Fibroblast of lung (primary cell): ENCODE data around the gene HPCAL1. TPM values are rescaled to one million over a fixed set of nuclear protein-coding genes. Genes with fewer than 3 reads are reported as not detected.
A peak's percentile ranks its signal among the peaks of the same experiment; 100 is the strongest.

Experiments used
- DNase-seq, 2 donors: peaks; one replicate each; pipeline versions ENCODE4 v3.0.0 to v3.0.0-alpha.2; 2010; ENCODE audit warnings: low read depth in 2 of 2
- H2AFZ ChIP-seq: 2 replicates; pipeline ENCODE4 v1.5.1; 2012; ENCODE audit warnings: low read length, control low read depth, inconsistent platforms
- H3K27ac ChIP-seq: 2 replicates; pipeline ENCODE4 v1.5.1; 2011; ENCODE audit warnings: low read length, control low read depth; ENCODE audit not compliant: insufficient read depth
- H3K27me3 ChIP-seq: 2 replicates; pipeline ENCODE4 v1.5.1; 2011; ENCODE audit warnings: mild to moderate bottlenecking, low read length; ENCODE audit not compliant: control insufficient read depth, insufficient read depth
- H3K36me3 ChIP-seq: 2 replicates; pipeline ENCODE4 v1.5.1; 2011; ENCODE audit warnings: low read length; ENCODE audit not compliant: control insufficient read depth, insufficient read depth
- H3K4me1 ChIP-seq: 2 replicates; pipeline ENCODE4 v1.5.1; 2011; ENCODE audit warnings: low read length; ENCODE audit not compliant: control insufficient read depth, insufficient read depth; ENCODE audit errors: extremely low read depth
- H3K4me2 ChIP-seq: 2 replicates; pipeline ENCODE4 v1.5.1; 2011; ENCODE audit warnings: low read length, control low read depth; ENCODE audit not compliant: insufficient read depth; ENCODE audit errors: extremely low read depth
- H3K4me3 ChIP-seq, 4 experiments: fragments of 200-600 bp in 1 of 4; sonication (generic) in 1 of 4; replicated peaks in 1 of 4; 2 replicates each; pipeline ENCODE4 v1.5.1; 2011 to 2016; ENCODE audit warnings: low read length in 4 of 4, low read depth in 3 of 4, mild to moderate bottlenecking in 3 of 4, control low read depth in 2 of 4, inconsistent platforms in 1 of 4, mixed read lengths in 1 of 4; ENCODE audit not compliant: insufficient read depth in 1 of 4; ENCODE audit errors: control extremely low read depth in 1 of 4
- H3K79me2 ChIP-seq: 2 replicates; pipeline ENCODE4 v1.5.1; 2012; ENCODE audit warnings: mild to moderate bottlenecking, low read length, inconsistent platforms; ENCODE audit not compliant: control insufficient read depth, insufficient read depth
- H3K9ac ChIP-seq: 2 replicates; pipeline ENCODE4 v1.5.1; 2011; ENCODE audit warnings: mild to moderate bottlenecking, low read length, control low read depth; ENCODE audit not compliant: insufficient read depth
- H3K9me3 ChIP-seq: 2 replicates; pipeline ENCODE4 v1.5.1; 2012; ENCODE audit warnings: low read depth, low read length; ENCODE audit not compliant: control insufficient read depth, insufficient read depth
- H4K20me1 ChIP-seq: 2 replicates; pipeline ENCODE4 v1.5.1; 2011; ENCODE audit warnings: low read length; ENCODE audit not compliant: control insufficient read depth, insufficient read depth; ENCODE audit errors: extremely low read depth
- CTCF ChIP-seq, 2 donors: IDR thresholded peaks in 1 of 2; conservative IDR thresholded peaks in 1 of 2; 1 replicate in 1 of 2; 2 replicates in 1 of 2; pipeline ENCODE4 v1.5.1; 2011 to 2012; ENCODE audit warnings: low read length in 2 of 2, control low read depth in 1 of 2, inconsistent platforms in 1 of 2, low read depth in 1 of 2, mild to moderate bottlenecking in 1 of 2
- EZH2 ChIP-seq: IDR thresholded peaks from 2 replicates; pipeline ENCODE4 v1.5.1; 2012; ENCODE audit warnings: low read length, control low read depth, mild to moderate bottlenecking; ENCODE audit errors: missing control alignments
- polyA plus RNA-seq, 2 donors: library from polyadenylated mRNA; depleted of rRNA in 1 of 2; stranded (reverse) in 1 of 2; unstranded in 1 of 2; fragments of >200 nt; gene quantifications; 2 replicates each; pipeline ENCODE4 v1.2.1, GENCODE V29; 2011 to 2012; ENCODE audit warnings: missing spikeins in 1 of 2
- total RNA-seq: library from RNA; depleted of rRNA; stranded (reverse); fragments of >200 nt; gene quantifications from 2 replicates; pipeline ENCODE4 v1.2.1, GENCODE V29; 2014

HPCAL1 gene
- total and polyA plus RNA-seq, 2 donors (not counting 1 experiment from before 2014, with no cell fraction given) = 11.4 to 34.5 TPM

DNA sequence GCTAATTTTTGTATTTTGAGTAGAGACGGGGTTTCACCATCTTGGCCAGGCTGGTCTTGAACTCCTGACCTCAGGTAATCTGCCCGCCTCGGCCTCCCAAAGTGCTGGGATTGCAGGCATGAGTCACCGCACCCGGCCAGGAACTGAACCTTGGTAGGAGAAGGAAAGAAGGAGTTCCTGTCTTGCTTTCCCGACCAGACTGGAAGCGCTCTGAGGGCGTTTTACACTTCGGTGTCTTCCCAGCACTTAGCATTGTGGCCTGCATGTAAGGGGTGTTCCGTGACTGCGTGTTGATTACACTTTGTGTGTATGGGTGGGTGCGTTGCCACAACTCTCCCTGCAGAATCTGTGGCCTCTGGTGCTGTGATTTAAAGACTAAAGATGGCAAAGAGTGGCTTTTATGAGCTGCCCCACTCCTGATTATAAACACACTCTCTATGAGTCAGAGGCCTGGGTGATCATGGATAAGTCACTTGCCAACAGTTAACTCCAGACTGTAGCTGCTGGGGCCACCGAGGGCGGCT lies 99.4 kb downstream of the HPCAL1 start:
- no peak overlapping the region for H2AFZ ChIP-seq
- no peaks in the 10 kb centered on the region for H4K20me1 ChIP-seq
- H3K27me3 ChIP-seq = no peaks in the 10 kb centered on the region
- peak; percentile 43 to 70 for DNase-seq
- no peak overlapping the region for H3K4me3 ChIP-seq
- H3K27ac ChIP-seq = no peak overlapping the region
- peaks cover 7% of the 10 kb centered on the region for H3K4me1 ChIP-seq
- TF ChIP-seq EZH2 = no peak
- TF ChIP-seq CTCF (conservative IDR thresholded peaks at IDR 0.05 in 1 of 2, IDR thresholded peaks at IDR 0.05 in 1 of 2; ENCODE audit: low read depth in 1 of 2, low read length in 2 of 2) = no peak
- no peaks in the 10 kb centered on the region for H3K79me2 ChIP-seq
- H3K36me3 ChIP-seq = no peaks in the 10 kb centered on the region
- H3K4me2 ChIP-seq = no peak overlapping the region
- no peaks in the 10 kb centered on the region for H3K9me3 ChIP-seq
- H3K9ac ChIP-seq = no peak overlapping the region

GRCh38 chr2:10402653-10403215 lies 100.0 kb downstream of the HPCAL1 start:
- H3K4me1 ChIP-seq = peaks cover 7% of the 10 kb centered on the region
- no peak overlapping the region for H3K9ac ChIP-seq
- H4K20me1 ChIP-seq = no peaks in the 10 kb centered on the region
- H3K4me2 ChIP-seq = no peak overlapping the region
- no peak overlapping the region for H3K4me3 ChIP-seq
- H3K27ac ChIP-seq = no peak overlapping the region
- TF ChIP-seq CTCF (conservative IDR thresholded peaks at IDR 0.05 in 1 of 2, IDR thresholded peaks at IDR 0.05 in 1 of 2; ENCODE audit: low read depth in 1 of 2, low read length in 2 of 2) (no peak), EZH2 (no peak)
- no peak overlapping the region for H2AFZ ChIP-seq
- H3K36me3 ChIP-seq = no peaks in the 10 kb centered on the region
- H3K27me3 ChIP-seq = no peaks in the 10 kb centered on the region
- no peaks in the 10 kb centered on the region for H3K79me2 ChIP-seq
- DNase-seq = no peak
- no peaks in the 10 kb centered on the region for H3K9me3 ChIP-seq

DNA sequence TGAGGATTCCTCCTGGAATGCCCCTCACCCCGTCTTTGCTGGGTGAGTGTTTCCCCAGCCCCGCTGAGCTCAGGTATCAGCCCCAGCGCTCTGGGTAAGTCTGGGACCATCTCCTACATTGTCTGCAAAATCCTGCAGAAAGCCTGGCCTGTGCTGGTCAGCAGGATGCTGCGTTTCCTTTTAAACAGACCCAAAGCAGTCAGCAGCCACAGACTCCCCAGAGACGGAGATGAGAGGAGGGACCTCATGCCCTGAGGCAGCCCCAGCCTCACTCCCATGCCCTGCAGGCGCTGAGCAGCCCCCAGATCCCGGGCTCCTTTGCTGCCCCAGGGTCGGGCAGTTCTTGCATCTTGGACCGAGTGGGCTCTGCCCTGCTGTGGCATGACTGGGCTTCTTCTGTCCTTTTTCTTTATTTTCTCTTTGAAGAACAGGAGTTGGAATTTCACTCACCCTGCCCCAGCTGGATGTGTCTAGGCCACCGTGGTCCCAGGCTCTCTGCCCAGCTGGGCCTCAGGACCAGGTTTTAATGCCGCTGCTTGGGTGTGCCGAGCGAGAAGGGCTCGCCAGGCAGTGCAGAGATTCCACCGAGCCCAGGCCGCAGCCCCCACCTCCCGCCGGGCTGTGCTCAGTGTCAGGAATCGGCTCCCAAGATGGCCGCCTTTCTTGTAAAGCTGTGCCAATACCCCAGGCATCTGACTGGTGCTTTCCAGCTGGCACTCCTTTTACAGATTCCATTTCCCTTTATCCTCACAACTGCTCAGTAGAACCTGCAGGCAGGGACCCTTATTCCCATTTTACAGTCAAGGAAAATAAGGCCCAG lies 101.8 kb downstream of the HPCAL1 start:
- Histone ChIP-seq H2AFZ (no peak overlapping the region), H4K20me1 (no peaks in the 10 kb centered on the region), H3K9me3 (no peaks in the 10 kb centered on the region), H3K27ac (no peak overlapping the region), H3K9ac (no peak overlapping the region), H3K4me2 (no peak overlapping the region), H3K4me1 (peaks cover 12% of the 10 kb centered on the region), H3K27me3 (no peaks in the 10 kb centered on the region), H3K4me3 (no peak overlapping the region), H3K79me2 (no peaks in the 10 kb centered on the region), H3K36me3 (no peaks in the 10 kb centered on the region)
- DNase-seq = no peak
- no peak for TF ChIP-seq CTCF (conservative IDR thresholded peaks at IDR 0.05 in 1 of 2, IDR thresholded peaks at IDR 0.05 in 1 of 2; ENCODE audit: low read depth in 1 of 2, low read length in 2 of 2)
- no peak for TF ChIP-seq EZH2
